Loucy (cell line): ENCODE results near the gene CD96.

Experiments
- EZH2phosphoT487 ChIP-seq: fragments of 200-600 bp; IDR thresholded peaks from 2 replicates; pipeline ENCODE4 v1.6.1; 2018; ENCODE audit warnings: antibody characterized with exemption, mild to moderate bottlenecking, moderate library complexity, borderline replicate concordance
- TF ChIP-seq, protein P1 (sequence below): fragments of 200-600 bp; sonication (generic); conservative IDR thresholded peaks from 2 replicates; pipeline ENCODE4 v1.5.1; 2014; ENCODE audit warnings: mild to moderate bottlenecking, antibody characterized with exemption, low read length

DNA sequence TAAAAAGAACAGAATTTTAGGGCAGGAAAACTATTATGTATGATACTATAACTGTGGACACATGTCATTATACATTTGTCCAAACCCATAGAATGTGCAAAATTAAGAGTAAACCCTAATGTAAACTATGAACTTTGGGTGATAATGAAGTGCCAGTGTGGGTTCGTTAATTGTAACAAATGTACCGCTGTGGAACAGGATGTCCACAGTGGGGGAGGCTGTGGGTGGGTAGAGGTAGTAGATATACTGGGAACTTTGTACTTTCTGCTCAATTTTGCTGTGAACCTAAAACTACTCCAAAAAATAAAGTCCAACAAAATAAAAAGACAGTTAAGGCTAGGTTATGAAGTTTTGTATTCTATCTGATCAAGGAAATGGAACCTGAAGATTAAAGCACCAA is 24.8 kb downstream of the CD96 start:
- TF ChIP-seq, protein P1, sequence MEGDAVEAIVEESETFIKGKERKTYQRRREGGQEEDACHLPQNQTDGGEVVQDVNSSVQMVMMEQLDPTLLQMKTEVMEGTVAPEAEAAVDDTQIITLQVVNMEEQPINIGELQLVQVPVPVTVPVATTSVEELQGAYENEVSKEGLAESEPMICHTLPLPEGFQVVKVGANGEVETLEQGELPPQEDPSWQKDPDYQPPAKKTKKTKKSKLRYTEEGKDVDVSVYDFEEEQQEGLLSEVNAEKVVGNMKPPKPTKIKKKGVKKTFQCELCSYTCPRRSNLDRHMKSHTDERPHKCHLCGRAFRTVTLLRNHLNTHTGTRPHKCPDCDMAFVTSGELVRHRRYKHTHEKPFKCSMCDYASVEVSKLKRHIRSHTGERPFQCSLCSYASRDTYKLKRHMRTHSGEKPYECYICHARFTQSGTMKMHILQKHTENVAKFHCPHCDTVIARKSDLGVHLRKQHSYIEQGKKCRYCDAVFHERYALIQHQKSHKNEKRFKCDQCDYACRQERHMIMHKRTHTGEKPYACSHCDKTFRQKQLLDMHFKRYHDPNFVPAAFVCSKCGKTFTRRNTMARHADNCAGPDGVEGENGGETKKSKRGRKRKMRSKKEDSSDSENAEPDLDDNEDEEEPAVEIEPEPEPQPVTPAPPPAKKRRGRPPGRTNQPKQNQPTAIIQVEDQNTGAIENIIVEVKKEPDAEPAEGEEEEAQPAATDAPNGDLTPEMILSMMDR = no peak
- no peak for TF ChIP-seq EZH2phosphoT487
